Measurements from ENCODE around the gene PRX.
"Not testable (repeated sequence)": the region's sequence is repeated elsewhere in the genome, so short reads cannot be mapped to it uniquely, and the experiment has no call there.

Gene PRX

DNA sequence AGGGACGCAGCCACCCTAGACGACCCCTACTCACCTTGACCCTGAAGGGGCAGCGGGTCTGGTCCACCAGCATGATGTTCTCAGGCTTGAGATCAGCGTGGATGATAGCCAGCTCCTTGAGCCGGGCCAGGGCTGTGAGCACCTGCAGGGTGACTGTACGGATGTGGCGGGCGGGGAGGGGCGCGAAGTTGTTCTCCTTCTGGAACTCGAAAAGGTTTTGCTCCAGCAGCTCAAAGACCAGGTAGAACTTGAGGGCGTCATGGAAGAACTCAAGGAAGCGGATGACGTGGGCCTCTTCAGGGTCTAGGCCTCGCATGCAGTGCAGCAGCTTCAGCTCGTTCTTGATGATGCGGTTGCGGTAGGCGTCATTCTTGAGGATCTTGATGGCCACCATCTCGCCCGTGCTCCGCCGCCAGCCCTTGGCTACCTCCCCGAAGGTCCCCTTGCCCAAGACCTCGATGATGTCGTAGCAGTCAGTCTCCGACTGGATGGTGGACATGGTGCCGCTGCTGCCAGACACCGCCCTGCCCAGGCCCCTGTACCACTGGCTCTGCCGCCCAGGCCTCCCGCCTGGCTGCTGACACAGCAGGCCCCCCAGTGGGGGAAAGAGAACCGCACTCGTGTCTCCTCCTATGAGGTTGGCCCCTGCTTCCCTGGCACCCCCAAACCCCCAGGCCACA lies 23.6 kb downstream of the PRX start:
- DNase-seq (ENCODE audit: low read depth in 2 of 2) = no peak

DNA sequence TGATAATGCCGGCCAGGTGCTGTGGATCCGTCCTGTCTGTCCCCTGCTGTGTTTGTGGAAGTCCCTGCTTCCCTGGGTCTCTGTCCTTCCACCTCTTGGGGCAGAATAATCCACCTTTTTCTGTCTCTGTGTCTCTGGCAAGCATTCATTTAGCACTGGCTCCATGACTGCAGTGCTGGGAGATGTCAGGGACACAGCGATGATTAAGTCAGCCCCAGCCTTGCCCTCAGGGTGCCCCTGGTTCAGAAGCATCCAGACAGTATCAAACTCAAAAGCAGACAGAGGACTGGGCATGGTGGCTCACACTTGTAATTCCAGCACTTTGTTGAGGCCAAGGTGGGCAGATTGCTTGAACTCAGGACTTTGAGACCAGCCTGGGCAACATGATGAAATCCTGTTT lies 24.7 kb downstream of the PRX start:
- no peak for DNase-seq (ENCODE audit: low read depth in 2 of 2)

DNA sequence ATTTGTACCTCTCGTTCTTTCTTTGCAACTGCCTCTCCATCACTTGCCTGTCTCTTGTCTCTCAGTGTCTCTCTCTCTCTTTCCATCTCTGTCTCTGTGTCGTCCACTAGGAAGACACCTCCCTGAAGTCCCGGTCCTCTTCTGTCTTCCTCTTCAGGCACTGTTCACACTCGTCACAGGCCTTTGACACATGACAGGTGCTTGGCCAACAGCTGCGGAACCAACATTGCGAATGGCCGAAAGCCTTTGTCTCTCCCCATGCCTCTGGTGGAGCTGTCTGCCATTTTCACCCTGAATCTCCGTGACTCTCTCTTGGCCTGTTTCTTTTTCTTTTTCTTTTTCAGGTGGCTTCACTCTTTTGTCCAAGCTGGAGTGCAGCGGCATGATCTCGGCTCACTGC lies 26.0 kb downstream of the PRX start:
- no peak for DNase-seq (ENCODE audit: low read depth in 2 of 2)

DNA sequence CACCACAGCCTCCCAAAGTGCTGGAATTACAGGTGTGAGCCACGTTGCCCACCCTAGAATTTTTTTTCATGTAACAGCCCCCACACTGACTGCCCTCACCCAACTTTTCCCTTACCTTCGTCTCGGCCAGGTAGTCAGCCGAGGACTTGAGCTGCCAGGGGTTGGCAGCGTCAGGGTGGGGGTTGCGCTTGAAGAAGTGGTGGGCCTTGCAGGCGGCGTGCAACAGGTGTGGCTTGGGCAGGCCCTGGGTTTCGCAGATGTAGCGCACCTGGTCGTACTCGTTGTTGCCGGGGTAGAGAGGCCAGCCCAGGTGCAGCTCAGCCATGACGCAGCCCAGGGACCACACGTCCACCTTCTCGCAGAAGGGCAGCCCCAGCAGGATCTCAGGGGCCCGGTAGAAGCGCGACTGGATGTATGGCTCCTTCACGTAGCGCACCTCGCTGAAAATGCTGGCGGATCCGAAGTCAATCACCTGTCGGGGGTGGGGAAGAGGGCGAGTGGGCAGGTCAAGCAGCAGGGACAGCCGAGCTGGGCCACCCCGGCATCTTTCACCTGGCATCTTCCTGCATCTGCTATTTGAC lies 29.4 kb downstream of the PRX start:
- DNase-seq (ENCODE audit: low read depth in 2 of 2) = no peak

DNA sequence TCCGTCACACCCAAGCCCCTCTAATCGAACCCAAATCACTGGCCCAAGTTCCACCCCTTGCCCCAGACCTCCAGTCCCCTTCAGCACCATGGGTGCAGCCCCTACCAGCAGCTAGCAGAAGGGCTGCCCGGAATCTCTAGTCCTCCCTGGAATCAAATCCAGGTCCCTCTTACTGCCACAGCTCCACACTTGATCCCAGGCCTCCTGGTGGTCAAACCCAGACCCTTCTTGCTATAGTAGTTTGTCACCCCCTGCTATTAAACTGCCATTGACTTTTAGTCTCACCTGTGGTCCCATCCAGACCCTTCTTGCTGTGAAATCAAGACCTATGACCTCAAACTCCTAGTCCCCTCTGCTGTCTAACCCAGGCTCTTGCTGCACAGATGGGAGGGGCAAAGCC lies 31.9 kb downstream of the PRX start:
- no peak for DNase-seq (ENCODE audit: low read depth in 2 of 2)

DNA sequence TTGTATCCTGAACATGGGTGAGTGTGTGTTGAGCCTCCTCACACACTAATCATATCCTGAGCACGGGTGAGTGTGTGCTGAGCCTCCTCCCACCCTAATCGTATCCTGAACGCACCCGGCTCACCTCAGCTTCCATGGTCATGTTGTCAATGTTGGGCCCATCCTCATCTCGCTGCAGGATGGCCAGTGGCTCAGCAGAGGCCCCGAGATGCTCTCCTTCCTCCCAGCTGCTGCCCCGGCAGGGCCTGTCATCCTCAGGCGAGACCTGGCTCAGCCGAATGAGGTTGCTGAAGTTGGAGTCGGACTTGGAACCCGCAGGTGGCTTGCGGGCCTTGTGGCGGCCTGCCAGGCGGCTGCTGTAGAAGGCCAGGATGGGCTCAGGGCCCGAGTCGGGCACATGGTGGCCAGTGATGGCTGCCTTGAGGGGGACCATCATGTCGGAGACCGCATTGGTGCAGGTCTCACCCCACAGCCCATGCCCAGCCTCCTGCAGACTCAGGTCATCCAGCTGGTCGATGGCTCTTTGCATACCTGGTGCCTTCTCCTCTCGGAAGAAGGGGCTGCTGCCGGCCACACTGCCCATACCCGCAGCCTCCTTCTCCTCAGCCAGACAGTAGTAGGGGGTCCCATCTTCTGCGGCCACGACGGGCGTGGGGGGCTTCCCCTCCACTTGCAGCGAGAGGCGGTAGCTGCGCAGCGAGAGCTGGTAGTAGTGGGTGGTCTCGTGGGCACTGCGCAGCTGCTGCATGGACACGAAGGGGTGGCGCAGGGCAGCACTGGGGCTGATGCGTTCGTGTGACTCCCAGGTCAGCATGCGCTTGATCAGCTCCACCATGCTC lies 32.8 kb downstream of the PRX start:
- DNase-seq (ENCODE audit: low read depth in 2 of 2) = no peak

GRCh38 chr19:40379446-40380198 lies 33.6 kb downstream of the PRX start:
- no peak for DNase-seq (ENCODE audit: low read depth in 2 of 2)

DNA sequence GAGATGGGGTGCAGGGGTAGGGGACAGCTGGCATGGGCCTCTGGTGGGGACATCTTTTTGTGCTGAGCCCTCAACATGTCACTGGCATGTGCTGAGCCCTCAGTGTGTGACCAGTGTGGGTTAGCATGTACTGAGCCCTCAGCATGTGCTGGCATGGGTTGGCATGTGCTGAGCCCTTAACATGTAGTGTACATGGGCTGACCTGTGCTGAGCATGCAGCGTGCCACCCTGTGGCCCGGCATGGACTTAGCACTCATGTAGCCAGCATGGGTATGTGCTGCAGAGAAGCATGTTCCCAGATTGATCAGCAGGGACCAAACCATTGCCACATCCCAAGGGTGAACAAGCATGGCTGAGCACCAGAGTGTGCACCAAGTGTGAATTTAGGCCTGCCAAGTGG lies 34.7 kb downstream of the PRX start:
- no peak for DNase-seq (ENCODE audit: low read depth in 2 of 2)

DNA sequence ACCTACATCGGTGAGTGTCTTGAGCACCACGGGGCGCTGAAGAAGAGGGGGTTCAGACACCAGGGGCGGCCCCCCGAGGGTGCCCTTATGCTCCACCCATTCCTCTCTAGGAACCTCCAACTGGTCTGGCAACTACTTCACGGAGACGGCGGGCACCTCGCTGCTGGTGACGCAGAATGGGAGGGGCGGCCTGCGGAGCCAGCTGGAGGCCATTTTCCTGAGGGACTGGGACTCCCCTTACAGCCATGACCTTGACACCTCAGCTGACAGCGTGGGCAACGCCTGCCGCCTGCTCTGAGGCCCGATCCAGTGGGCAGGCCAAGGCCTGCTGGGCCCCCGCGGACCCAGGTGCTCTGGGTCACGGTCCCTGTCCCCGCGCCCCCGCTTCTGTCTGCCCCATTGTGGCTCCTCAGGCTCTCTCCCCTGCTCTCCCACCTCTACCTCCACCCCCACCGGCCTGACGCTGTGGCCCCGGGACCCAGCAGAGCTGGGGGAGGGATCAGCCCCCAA lies 35.2 kb downstream of the PRX start:
- no peak for DNase-seq (ENCODE audit: low read depth in 2 of 2)

GRCh38 chr19:40376286-40376862 lies 36.8 kb downstream of the PRX start:
- DNase-seq (ENCODE audit: low read depth in 2 of 2) = no peak

- DNase-seq (ENCODE audit: low read depth in 2 of 2) = no peak
These were observed 39.1 kb downstream of the PRX start for GRCh38 chr19:40374084-40374483.

DNA sequence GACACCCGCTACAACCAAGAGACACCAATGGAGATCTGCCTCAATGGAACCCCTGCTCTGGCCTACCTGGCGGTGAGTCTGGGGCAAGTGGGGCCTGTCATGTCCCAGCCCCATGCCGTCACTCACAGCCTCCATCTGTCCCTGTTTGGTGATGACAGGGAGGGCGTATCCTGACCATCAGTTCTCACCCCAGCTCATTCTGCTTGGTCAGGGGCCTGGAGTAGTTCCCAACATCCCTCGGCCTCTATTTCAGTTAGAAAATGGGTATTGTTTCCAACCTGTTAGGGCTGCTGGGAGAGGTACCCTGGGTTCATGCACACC lies 41.4 kb downstream of the PRX start:
- no peak for DNase-seq (ENCODE audit: low read depth in 2 of 2)

GRCh38 chr19:40370997-40371801 lies 42.0 kb downstream of the PRX start:
- DNase-seq (ENCODE audit: low read depth in 2 of 2) = no peak

DNA sequence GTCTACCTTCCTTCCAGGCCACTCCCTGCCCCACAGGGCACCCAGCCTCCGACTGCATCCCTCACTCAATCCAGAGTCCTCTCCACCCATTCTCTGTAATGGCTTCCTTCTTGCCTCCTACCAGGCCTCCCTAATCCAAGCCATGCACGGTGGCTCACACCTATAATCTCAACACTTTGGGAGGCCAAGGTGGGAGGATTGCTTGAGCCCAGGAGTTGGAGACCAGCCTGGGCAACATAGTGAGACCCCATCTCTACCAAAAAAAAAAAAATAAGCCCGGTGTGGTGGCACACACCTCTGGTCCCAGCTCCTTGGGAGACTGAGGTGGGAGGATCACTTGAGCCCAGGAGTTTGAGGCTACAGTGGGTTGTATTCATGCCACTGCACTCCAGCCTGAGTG lies 42.9 kb downstream of the PRX start:
- DNase-seq (ENCODE audit: low read depth in 2 of 2) = not testable (repeated sequence)

DNA sequence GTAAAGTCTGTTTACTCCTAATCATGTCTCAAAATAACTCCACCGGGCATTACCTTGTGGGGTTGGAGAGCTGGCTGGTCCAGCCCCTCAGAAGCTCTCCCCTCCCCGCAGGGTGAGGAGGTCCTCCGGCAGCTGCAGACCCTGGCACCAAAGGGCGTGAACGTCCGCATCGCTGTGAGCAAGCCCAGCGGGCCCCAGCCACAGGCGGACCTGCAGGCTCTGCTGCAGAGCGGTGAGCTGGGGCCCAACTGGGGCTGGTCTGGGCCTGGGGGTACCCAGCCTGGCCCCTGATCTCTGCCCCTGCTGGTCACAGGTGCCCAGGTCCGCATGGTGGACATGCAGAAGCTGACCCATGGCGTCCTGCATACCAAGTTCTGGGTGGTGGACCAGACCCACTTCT lies 43.4 kb downstream of the PRX start:
- DNase-seq (ENCODE audit: low read depth in 2 of 2) = no peak

GRCh38 chr19:40367577-40368434 lies 45.4 kb downstream of the PRX start:
- no peak for DNase-seq (ENCODE audit: low read depth in 2 of 2)

DNA sequence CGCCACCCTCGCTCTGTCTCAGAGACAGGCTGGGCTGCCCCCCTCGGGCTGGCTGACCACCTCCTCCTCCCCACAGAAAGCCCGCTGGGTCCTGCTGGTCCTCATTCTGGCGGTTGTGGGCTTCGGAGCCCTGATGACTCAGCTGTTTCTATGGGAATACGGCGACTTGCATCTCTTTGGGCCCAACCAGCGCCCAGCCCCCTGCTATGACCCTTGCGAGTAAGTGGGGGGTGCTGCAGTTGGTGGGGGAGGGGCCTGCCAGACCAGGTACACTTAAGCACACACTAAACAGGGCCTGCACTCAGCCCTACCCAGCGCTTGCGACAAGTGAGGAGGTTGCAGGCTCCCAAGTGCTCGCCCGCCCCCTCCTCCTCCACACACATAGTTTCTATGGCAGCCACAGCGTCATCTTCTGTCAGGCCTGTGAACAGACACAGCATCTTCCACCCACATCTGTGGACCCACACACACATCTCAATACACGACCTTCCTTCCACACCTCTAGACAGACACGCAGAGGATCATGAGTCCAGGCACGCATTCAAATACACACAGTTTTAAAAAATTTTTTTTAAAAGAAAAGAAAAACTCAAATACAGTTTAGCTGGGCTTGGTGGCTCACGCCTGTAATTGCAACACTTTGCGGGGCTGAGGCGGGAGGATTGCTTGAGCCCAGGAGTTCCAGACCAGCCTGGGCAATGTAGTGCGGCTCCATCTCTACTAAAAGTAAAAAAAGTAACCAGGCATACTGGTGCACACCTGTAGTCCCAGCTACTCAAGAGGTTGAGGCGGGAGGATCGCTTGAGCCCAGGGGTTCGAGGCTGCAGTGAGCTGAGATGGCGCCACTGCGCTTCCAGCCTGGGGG lies 46.2 kb downstream of the PRX start:
- DNase-seq (ENCODE audit: low read depth in 2 of 2) = no peak

DNA sequence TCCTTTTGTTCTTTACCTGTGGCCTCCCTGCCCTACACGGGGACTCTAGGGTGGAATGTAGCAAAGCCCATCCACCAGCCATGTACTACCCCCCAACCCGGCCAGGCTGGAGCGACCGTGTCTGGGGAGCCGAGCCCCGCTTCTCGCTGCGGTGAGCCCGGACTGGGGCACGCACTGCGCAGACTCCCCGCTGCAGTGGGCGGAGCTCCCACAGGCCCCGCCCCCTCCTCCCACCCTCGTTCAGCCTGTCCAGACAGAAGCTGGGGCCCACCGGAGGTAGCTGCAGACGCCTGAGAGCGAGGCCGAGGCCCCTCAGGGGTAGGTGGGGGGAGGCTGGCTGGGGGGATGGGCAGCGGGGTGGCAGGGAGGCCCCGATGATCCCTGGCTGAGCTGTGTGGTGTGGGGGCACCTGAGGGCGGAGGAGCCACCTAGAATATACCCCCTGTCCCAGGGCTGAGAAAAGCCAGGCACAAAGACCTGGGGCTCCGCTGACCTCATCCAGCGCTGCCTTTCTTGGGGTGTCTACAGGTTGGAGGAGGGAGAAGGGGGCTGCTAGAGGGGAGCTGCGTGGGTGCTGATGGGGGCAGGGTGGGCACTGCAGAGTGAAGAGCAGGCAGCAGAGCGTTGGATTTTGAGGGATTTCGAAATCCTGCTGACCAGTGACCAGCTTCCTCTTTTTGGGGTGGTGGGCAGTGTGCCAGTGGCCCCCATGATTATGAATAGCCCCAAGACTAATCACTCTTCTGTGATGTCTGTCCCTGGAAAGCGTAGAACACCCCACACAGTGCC lies 47.4 kb downstream of the PRX start:
- peak; percentile 46 to 50 for DNase-seq (ENCODE audit: low read depth in 2 of 2)
